ENCODE data around the gene PPP1R1B. TPM values are rescaled to one million over a fixed set of nuclear protein-coding genes. Genes with fewer than 3 reads are reported as not detected.

The PPP1R1B gene
- total RNA-seq, 5 donors from 2014 or later (not counting 1 experiment from before 2014, with no cell fraction given): 0.12 to 0.35 (median 0.18) TPM; not detected in 1

DNA sequence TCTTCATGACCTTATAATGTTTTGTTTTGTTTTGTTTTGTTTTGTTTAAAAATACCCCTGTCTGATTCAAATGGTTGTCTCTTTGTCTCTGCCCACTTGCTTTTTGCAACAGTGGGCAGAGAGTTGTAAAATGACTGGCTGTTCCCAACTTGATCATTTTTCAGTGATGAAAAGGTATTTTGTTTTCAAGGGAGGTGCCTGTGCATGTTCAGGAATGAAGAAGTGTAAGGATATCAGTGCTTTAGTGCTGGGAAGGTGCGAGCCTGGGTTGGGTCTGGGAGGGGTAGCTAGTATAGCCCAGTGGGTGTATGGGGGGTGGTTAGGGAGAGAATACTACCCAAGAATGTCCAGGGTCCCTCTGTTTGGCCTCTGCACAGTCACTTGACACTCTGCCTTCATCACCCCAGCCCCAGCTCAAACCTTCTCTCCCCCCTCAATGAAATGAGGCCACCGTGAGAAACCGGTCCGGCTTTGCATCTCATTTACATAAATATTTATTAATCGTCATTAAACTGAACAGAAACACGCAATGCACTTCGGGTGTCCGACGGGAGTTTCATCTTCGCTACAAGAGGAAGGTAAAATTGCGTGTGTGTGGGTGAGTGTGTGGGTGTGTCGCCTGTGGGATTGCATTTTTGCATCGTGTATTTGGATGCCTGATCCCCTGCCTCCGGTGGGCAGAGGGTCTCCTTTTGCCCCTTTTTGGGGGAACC is 23.3 kb upstream of the PPP1R1B start:
- peaks cover 7 to 64% of the 10 kb centered on the region in 2 experiments for H3K4me1 ChIP-seq (ENCODE audit: control insufficient read depth in 1 of 2, extremely low read depth in 1 of 2, insufficient read depth in 2 of 2, low read length in 2 of 2)
- DNase-seq (no peak), ATAC-seq (replicated peaks in 1 of 4) (no peak)
- no peaks in the 10 kb centered on the region for H3K36me3 ChIP-seq (ENCODE audit: control insufficient read depth in 2 of 2, extremely low read depth in 1 of 2, insufficient read depth in 1 of 2, low read length in 1 of 2)
- Mint-ChIP-seq H3K27me3 (peaks cover 54 to 71% of the 10 kb centered on the region in 2 donors), H3K36me3 (no peaks in the 10 kb centered on the region), H3K9me3 (no peaks in the 10 kb centered on the region), H3K4me3 (peak overlapping the region in 1 of 3 donors; percentile 17), H3K27ac (no peak overlapping the region), H3K4me1 (peaks cover 22 to 40% (median 33%) of the 10 kb centered on the region in 3 donors)
- H3K4me3 ChIP-seq (ENCODE audit: control insufficient read depth in 1 of 2, extremely low read depth in 1 of 2, low read length in 1 of 2): no peak overlapping the region
- 0% methylated on average over 2 of the region's 14 CpGs for WGBS (ENCODE audit: insufficient coverage)
- H3K9me3 ChIP-seq: no peaks in the 10 kb centered on the region
- no peak overlapping the region for H3K27ac ChIP-seq (ENCODE audit: low read length)
- ChIA-PET CTCF (no interaction called here), POLR2A (no interaction called here)
- peaks cover 19 to 95% of the 10 kb centered on the region in 2 experiments for H3K27me3 ChIP-seq (replicated peaks in 1 of 2; ENCODE audit: control insufficient read depth in 2 of 2, extremely low read depth in 1 of 2, insufficient read depth in 2 of 2, low read length in 1 of 2)

DNA sequence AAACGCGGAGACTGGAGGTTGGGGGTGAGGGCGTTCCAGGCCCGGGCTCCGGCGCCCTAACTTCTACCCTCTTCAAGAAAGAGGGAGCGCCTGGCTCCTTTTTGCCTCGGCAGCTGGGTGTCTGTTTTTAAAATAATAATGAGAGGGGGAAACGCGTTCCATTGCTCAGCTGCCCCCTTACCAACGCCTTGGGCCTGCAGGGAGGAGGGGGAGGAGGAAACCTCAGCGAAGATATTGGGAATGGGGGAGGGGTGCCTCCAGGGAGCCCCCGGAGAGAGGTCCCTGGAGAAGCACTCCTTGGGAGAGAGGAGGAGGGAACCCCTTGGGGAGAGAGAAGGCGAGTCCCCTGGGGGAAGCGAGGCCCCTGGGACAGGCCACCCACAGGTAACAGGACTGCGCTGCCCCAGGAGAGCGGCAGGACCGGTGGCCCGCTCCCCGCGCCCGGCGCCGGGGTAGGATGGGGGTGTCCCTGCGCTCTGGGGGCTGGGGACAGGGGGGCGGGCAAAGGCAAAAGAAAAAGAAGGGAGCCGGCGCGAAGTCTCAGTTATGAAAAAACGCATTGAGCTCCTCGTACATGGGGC is 21.8 kb upstream of the PPP1R1B start:
- ChIA-PET POLR2A (no interaction called here), CTCF (no interaction called here)
- H3K4me1 Mint-ChIP-seq: peaks cover 17 to 33% (median 27%) of the 10 kb centered on the region in 3 donors
- peaks cover 7 to 49% of the 10 kb centered on the region in 2 experiments for H3K4me1 ChIP-seq (ENCODE audit: control insufficient read depth in 1 of 2, extremely low read depth in 1 of 2, insufficient read depth in 2 of 2, low read length in 2 of 2)
- peak overlapping the region in 1 of 2 donors; percentile 36 for H3K4me3 ChIP-seq (ENCODE audit: control insufficient read depth in 1 of 2, extremely low read depth in 1 of 2, low read length in 1 of 2)
- 6% methylated on average over 22 of the region's 31 CpGs for WGBS (ENCODE audit: insufficient coverage)
- no peaks in the 10 kb centered on the region for H3K36me3 ChIP-seq (ENCODE audit: control insufficient read depth in 2 of 2, extremely low read depth in 1 of 2, insufficient read depth in 1 of 2, low read length in 1 of 2)
- no peak overlapping the region for H3K27ac Mint-ChIP-seq
- peaks cover 29 to 92% of the 10 kb centered on the region in 2 experiments for H3K27me3 ChIP-seq (replicated peaks in 1 of 2; ENCODE audit: control insufficient read depth in 2 of 2, extremely low read depth in 1 of 2, insufficient read depth in 2 of 2, low read length in 1 of 2)
- H3K9me3 ChIP-seq: no peaks in the 10 kb centered on the region
- ATAC-seq (replicated peaks in 1 of 4) (peak in 1 of 4 experiments; percentile 23), DNase-seq (no peak)
- H3K27me3 Mint-ChIP-seq: peaks cover 53 to 76% of the 10 kb centered on the region in 2 donors
- H3K4me3 Mint-ChIP-seq: peak overlapping the region; percentile 9 to 55 (median 21)
- no peak overlapping the region for H3K27ac ChIP-seq (ENCODE audit: low read length)
- H3K36me3 Mint-ChIP-seq: no peaks in the 10 kb centered on the region
- no peaks in the 10 kb centered on the region for H3K9me3 Mint-ChIP-seq

DNA sequence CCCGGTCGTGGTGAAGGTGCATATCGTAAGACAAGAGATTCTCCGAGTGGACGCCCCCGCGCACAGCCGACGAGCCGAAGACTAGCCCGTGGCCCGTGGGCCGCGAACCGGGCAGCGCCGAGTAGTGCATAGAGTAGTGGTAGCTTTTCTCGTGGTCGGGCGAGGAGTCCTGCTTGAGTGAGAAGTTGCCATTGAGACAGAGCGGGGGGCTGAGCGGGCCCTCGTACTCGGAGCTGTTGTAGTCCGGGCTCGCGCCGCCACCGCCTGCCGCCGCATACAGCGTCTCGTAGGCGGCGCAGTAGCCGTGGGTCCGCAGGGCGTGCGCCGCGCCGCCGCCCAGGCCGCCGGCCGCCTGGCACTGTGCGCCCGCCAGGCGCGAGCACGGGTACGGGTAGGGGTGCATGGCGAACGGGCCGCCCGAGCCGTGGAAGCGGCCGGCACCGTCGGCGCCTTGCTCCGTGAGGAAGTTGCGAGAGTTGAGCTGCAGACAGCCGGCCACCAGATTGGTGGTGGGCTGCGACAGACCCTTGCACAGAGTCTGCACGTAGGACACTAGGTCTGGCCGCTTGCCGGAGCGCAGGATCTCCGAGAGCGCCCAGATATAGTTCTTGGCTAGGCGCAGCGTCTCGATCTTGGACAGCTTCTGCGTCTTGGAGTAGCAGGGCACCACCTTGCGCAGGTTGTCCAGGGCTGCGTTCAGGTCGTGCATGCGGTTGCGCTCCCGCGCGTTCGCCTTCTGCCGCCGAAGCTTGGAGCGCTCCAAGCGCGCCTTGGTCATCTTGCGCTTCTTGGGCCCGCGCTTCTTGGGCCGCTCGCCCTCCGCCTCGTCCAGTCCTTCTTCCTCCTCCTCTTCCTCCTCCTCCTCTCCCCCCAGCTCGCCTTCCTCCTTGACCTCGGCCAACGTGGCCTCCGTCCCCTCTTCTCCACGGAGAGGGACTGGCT is 21.0 kb upstream of the PPP1R1B start:
- Mint-ChIP-seq H3K4me1 (peaks cover 14 to 30% (median 22%) of the 10 kb centered on the region in 3 donors), H3K36me3 (no peaks in the 10 kb centered on the region), H3K9me3 (no peaks in the 10 kb centered on the region), H3K4me3 (peak overlapping the region in 2 of 3 donors; percentile 9 to 64), H3K27me3 (peaks cover 50 to 71% of the 10 kb centered on the region in 2 donors), H3K27ac (no peak overlapping the region)
- H3K4me3 ChIP-seq (ENCODE audit: control insufficient read depth in 1 of 2, extremely low read depth in 1 of 2, low read length in 1 of 2): peak overlapping the region in 1 of 2 donors; percentile 52
- 4% methylated on average over 102 of the region's 102 CpGs for WGBS (ENCODE audit: insufficient coverage)
- peak in 3 of 4 experiments; percentile 28 to 40 (median 32) for ATAC-seq (replicated peaks in 1 of 4)
- peaks cover 29 to 89% of the 10 kb centered on the region in 2 experiments for H3K27me3 ChIP-seq (replicated peaks in 1 of 2; ENCODE audit: control insufficient read depth in 2 of 2, extremely low read depth in 1 of 2, insufficient read depth in 2 of 2, low read length in 1 of 2)
- H3K4me1 ChIP-seq (ENCODE audit: control insufficient read depth in 1 of 2, extremely low read depth in 1 of 2, insufficient read depth in 2 of 2, low read length in 2 of 2): peaks cover 7 to 45% of the 10 kb centered on the region in 2 experiments
- no peaks in the 10 kb centered on the region for H3K36me3 ChIP-seq (ENCODE audit: control insufficient read depth in 2 of 2, extremely low read depth in 1 of 2, insufficient read depth in 1 of 2, low read length in 1 of 2)
- H3K9me3 ChIP-seq: no peaks in the 10 kb centered on the region
- POLR2A ChIA-PET: interaction anchor here in 1 of 2 donors (0.5 kb wide), 1 partner anchor 678 kb away, joined by 6 read pairs; no protein-coding TSS in a partner anchor
- DNase-seq: no peak
- no peak overlapping the region for H3K27ac ChIP-seq (ENCODE audit: low read length)
- CTCF ChIA-PET: no interaction called here

DNA sequence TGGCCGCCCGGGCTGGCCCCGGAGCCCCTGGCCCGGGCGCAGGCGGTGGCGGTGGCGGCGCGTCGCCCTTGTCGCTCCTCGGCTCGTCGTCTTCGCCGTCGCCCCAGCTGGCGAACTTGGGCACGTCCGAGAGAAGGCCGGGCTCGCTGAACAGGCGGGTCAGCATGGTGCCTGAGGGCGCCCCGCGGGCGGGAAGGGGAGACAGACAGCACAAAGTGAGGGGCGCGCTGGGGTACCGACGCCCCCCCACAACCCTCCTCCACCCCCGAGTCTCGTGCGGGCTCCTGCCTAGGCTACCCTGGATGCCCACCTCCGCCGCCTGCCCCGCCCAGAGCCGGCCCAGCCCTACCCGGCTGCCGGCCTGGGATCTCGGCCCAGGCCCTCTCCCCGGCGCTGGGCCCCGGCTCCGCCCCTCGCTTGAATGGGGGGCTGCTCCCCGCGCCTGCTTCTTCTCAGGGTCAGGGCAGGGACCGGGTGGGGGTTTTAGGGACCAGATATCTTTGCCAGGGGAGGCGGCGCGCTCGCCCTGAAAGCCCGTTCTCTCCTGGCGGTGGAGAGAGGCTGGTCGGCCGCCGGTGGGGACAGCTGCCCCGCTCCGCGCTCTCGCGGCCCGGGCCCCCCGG is 20.2 kb upstream of the PPP1R1B start:
- DNase-seq (no peak), ATAC-seq (replicated peaks in 1 of 4) (no peak)
- Histone ChIP-seq H3K36me3 (ENCODE audit: control insufficient read depth in 2 of 2, extremely low read depth in 1 of 2, insufficient read depth in 1 of 2, low read length in 1 of 2) (no peaks in the 10 kb centered on the region), H3K4me3 (ENCODE audit: control insufficient read depth in 1 of 2, extremely low read depth in 1 of 2, low read length in 1 of 2) (no peak overlapping the region), H3K9me3 (no peaks in the 10 kb centered on the region), H3K27me3 (replicated peaks in 1 of 2; ENCODE audit: control insufficient read depth in 2 of 2, extremely low read depth in 1 of 2, insufficient read depth in 2 of 2, low read length in 1 of 2) (peaks cover 28 to 87% of the 10 kb centered on the region in 2 experiments), H3K27ac (ENCODE audit: low read length) (no peak overlapping the region), H3K4me1 (ENCODE audit: control insufficient read depth in 1 of 2, extremely low read depth in 1 of 2, insufficient read depth in 2 of 2, low read length in 2 of 2) (peaks cover 7 to 45% of the 10 kb centered on the region in 2 experiments)
- H3K27me3 Mint-ChIP-seq: peaks cover 46 to 65% of the 10 kb centered on the region in 2 donors
- H3K9me3 Mint-ChIP-seq: no peaks in the 10 kb centered on the region
- H3K36me3 Mint-ChIP-seq: no peaks in the 10 kb centered on the region
- no peak overlapping the region for H3K27ac Mint-ChIP-seq
- peak overlapping the region in 1 of 3 donors; percentile 64 for H3K4me3 Mint-ChIP-seq
- CTCF ChIA-PET: no interaction called here
- POLR2A ChIA-PET: interaction anchor here in 1 of 2 donors (0.5 kb wide), 1 partner anchor 677 kb away, joined by 6 read pairs; no protein-coding TSS in a partner anchor
- WGBS (ENCODE audit: insufficient coverage): 6% methylated on average over 52 of the region's 66 CpGs
- peaks cover 9 to 28% (median 22%) of the 10 kb centered on the region in 3 donors for H3K4me1 Mint-ChIP-seq

DNA sequence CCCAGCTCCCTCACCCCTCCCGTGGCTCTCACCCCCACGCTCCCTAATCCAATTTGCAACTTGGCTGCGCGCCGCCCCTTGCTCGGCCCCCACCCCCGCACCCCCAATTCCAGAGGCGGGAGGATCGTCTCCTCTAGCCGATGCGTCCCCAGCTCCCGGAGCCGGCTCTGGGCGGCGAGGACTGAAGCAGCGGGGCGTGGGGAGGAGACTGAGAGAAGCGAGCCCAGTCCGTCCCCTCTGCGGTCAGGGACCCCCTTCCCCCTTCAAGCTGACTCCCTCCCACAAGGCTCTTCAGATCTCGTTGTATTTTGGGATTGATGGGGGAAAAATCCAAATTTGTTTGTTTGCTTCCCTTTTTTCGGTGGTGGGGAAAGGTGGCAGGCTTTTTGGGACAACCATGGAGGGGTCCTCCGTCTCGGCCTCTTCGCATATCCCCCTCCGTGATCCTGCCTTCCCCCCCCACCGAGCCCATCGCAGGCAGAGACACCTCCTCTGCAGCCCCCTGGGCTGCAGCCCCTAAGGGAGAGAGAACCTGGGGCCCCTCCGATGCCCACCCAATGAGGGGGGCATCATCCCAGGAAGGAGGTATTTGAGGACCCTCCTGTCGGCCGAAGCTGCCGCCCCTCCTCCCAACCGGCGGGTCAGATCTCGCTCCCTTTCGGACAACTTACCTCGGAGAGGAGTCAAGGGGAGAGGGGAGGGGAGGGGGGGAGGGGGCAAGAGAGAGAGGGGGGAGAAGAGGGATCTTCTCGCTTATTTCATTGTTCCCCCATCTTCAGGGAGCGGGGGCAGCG is 19.5 kb upstream of the PPP1R1B start:
- peak overlapping the region in 1 of 3 donors; percentile 64 for H3K4me3 Mint-ChIP-seq
- Histone ChIP-seq H3K27me3 (replicated peaks in 1 of 2; ENCODE audit: control insufficient read depth in 2 of 2, extremely low read depth in 1 of 2, insufficient read depth in 2 of 2, low read length in 1 of 2) (peaks cover 21 to 86% of the 10 kb centered on the region in 2 experiments), H3K36me3 (ENCODE audit: control insufficient read depth in 2 of 2, extremely low read depth in 1 of 2, insufficient read depth in 1 of 2, low read length in 1 of 2) (no peaks in the 10 kb centered on the region), H3K9me3 (no peaks in the 10 kb centered on the region), H3K4me1 (ENCODE audit: control insufficient read depth in 1 of 2, extremely low read depth in 1 of 2, insufficient read depth in 2 of 2, low read length in 2 of 2) (peaks cover 7 to 45% of the 10 kb centered on the region in 2 experiments), H3K4me3 (ENCODE audit: control insufficient read depth in 1 of 2, extremely low read depth in 1 of 2, low read length in 1 of 2) (no peak overlapping the region), H3K27ac (ENCODE audit: low read length) (no peak overlapping the region)
- ATAC-seq (replicated peaks in 1 of 4): no peak
- peaks cover 9 to 28% (median 22%) of the 10 kb centered on the region in 3 donors for H3K4me1 Mint-ChIP-seq
- WGBS (ENCODE audit: insufficient coverage): 2% methylated on average over 12 of the region's 40 CpGs
- CTCF ChIA-PET: interaction anchor here in 1 of 2 donors (0.6 kb wide), 1 partner anchor 377 kb away, joined by 5 read pairs; no protein-coding TSS in a partner anchor
- POLR2A ChIA-PET: no interaction called here
- no peak for DNase-seq
- peaks cover 40 to 58% of the 10 kb centered on the region in 2 donors for H3K27me3 Mint-ChIP-seq
- H3K27ac Mint-ChIP-seq: no peak overlapping the region
- H3K9me3 Mint-ChIP-seq: no peaks in the 10 kb centered on the region
- no peaks in the 10 kb centered on the region for H3K36me3 Mint-ChIP-seq
